HepG2 (cell line): Measurements from ENCODE around the gene CAPN8. TPM values are rescaled to one million over a fixed set of nuclear protein-coding genes. Genes with fewer than 3 reads are reported as not detected.
A peak's percentile ranks its signal among the peaks of the same experiment; 100 is the strongest.

Experiments used
- ATAC-seq: fragments of 200-7000 bp; cut with Tn5 transposase; 3 replicates; pipeline ENCODE4 v1.9.1; 2020; ENCODE audit warnings: mild to moderate bottlenecking, moderate library complexity
- BruUV-seq: library from RNA; stranded (reverse); fragments of 400-500 nt; replicated peaks from 2 replicates; lab custom pipeline; 2021; lab: Mats Ljungman, UMichigan
- CTCF ChIA-PET: fragments of 300-600 bp; formaldehyde crosslinking; extraction: SDS; loops from one replicate; lab custom pipeline; 2021; ENCODE audit warnings: low total read pairs, inconsistent platforms, low intra/inter-chr PET ratio; lab: Yijun Ruan, JAX
- POLR2A ChIA-PET: fragments of 350-600 bp; sonication (Branson Sonifier 250); formaldehyde crosslinking; loops from one replicate; lab custom pipeline; 2020; ENCODE audit warnings: antibody characterized with exemption, inconsistent platforms; lab: Yijun Ruan, JAX
- DNase-seq: peaks from one replicate; pipeline ENCODE4 v3.0.0-alpha.2; 2015; ENCODE audit warnings: low spot score
- FAIRE-seq: peaks from 3 replicates; lab custom pipeline; 2011; peaks lifted over from hg19 to GRCh38; lab: Jason Lieb, UNC
- H2AFZ ChIP-seq: one replicate; pipeline ENCODE4 v1.6.1; 2011; ENCODE audit warnings: low read length, inconsistent platforms
- H3K27ac ChIP-seq: fragments of 300-600 bp; 3 replicates; pipeline ENCODE4 v1.8.0; 2011; ENCODE audit warnings: mixed run types, mild to moderate bottlenecking, mixed read lengths, low read length, inconsistent platforms; ENCODE audit not compliant: insufficient read depth; ENCODE audit errors: extremely low read length
- H3K27me3 ChIP-seq, 2 experiments: fragments of 200-600 bp in 1 of 2; 2 replicates in 1 of 2; 3 replicates in 1 of 2; pipeline versions ENCODE4 v1.6.0 to v1.8.0; 2011; ENCODE audit warnings: low read length in 2 of 2, mild to moderate bottlenecking in 2 of 2, moderate library complexity in 2 of 2, inconsistent platforms in 1 of 2; ENCODE audit not compliant: insufficient read depth in 2 of 2, control insufficient read depth in 1 of 2
- H3K36me3 ChIP-seq, 2 experiments: fragments of 200-600 bp in 1 of 2; replicated peaks in 1 of 2; 2 replicates in 1 of 2; 3 replicates in 1 of 2; pipeline versions ENCODE4 v1.5.1 to v1.8.0; 2011; ENCODE audit warnings: low read length in 2 of 2, inconsistent platforms in 1 of 2; ENCODE audit not compliant: insufficient read depth in 2 of 2, control insufficient read depth in 1 of 2
- H3K4me1 ChIP-seq: 2 replicates; pipeline ENCODE4 v1.5.1; 2012; ENCODE audit warnings: low read length, inconsistent platforms; ENCODE audit not compliant: insufficient read depth
- H3K4me2 ChIP-seq: 2 replicates; pipeline ENCODE4 v1.6.0; 2011; ENCODE audit warnings: low read depth, low read length, inconsistent platforms
- H3K4me3 ChIP-seq, 3 experiments: fragments of 200-600 bp in 1 of 3; sonication (generic), shearing (Covaris generic) in 1 of 3; replicated peaks in 1 of 3; 2 replicates each; pipeline ENCODE4 v1.5.1; 2011 to 2016; ENCODE audit warnings: low read length in 3 of 3, inconsistent platforms in 2 of 3, low read depth in 2 of 3, mild to moderate bottlenecking in 2 of 3, control low read depth in 1 of 3, mixed read lengths in 1 of 3; ENCODE audit not compliant: insufficient read depth in 1 of 3
- H3K79me2 ChIP-seq: one replicate; pipeline ENCODE4 v1.6.1; 2011; ENCODE audit warnings: low read length, inconsistent platforms; ENCODE audit not compliant: insufficient read depth
- H3K9ac ChIP-seq: 2 replicates; pipeline ENCODE4 v1.6.0; 2011; ENCODE audit warnings: mild to moderate bottlenecking, low read depth, low read length, inconsistent platforms; ENCODE audit not compliant: insufficient read depth
- H3K9me3 ChIP-seq: 2 replicates; pipeline ENCODE4 v1.5.1; 2012; ENCODE audit warnings: mild to moderate bottlenecking, low read length
- H4K20me1 ChIP-seq: 2 replicates; pipeline ENCODE4 v1.6.0; 2011; ENCODE audit warnings: inconsistent platforms, mild to moderate bottlenecking, low read length, moderate library complexity; ENCODE audit not compliant: insufficient read depth
- ARID4A ChIP-seq: sonication (generic); formaldehyde crosslinking; IDR thresholded peaks from 2 replicates; pipeline ENCODE4 v1.5.0; 2020; ENCODE audit warnings: mild to moderate bottlenecking, missing genetic modification reagents, borderline replicate concordance
- CEBPB ChIP-seq: IDR thresholded peaks from 2 replicates; pipeline ENCODE4 v1.6.1; 2011; ENCODE audit warnings: low read depth, low read length, improper control_type of control experiment, borderline replicate concordance
- NFE2 ChIP-seq: sonication (generic); formaldehyde crosslinking; IDR thresholded peaks from 2 replicates; pipeline ENCODE4 v1.4.0; 2020; ENCODE audit warnings: missing genetic modification reagents
- TRAFD1 ChIP-seq: sonication (generic); formaldehyde crosslinking; IDR thresholded peaks from 2 replicates; pipeline ENCODE4 v1.5.1; 2020; ENCODE audit warnings: missing genetic modification reagents, mild to moderate bottlenecking, borderline replicate concordance
- U2AF2 ChIP-seq: fragments of 200-400 bp; formaldehyde crosslinking; IDR thresholded peaks from 2 replicates; pipeline ENCODE4 v1.6.1; 2017; ENCODE audit warnings: low read depth, mild to moderate bottlenecking, low read length
- ZBTB43 ChIP-seq: sonication (generic); formaldehyde crosslinking; conservative IDR thresholded peaks from 2 replicates; pipeline ENCODE4 v1.4.0; 2020; ENCODE audit warnings: missing genetic modification reagents
- ZNF550 ChIP-seq: sonication (generic); formaldehyde crosslinking; IDR thresholded peaks from 2 replicates; pipeline ENCODE4 v1.4.0; 2020; ENCODE audit warnings: mild to moderate bottlenecking, missing genetic modification reagents, borderline replicate concordance
- WGBS: methylation state at CpG from one replicate; pipeline ENCODE4 v1.1.6; 2017; ENCODE audit warnings: low lambda C conversion rate; 5-methylcytosine and 5-hydroxymethylcytosine counted together
- in situ Hi-C: cut with HindIII; loops from 2 replicates; pipeline ENCODE4 v1.10.0; 2017; ENCODE audit warnings: low pct_unique_long_range_greater_than_20kb; ENCODE audit not compliant: extremely low pct_ligation_motif_present
- intact Hi-C: fragments of 100-400 bp; cut with micrococcal nuclease; formaldehyde crosslinking; loops from one replicate; pipeline ENCODE4 v1.10.0; 2022; ENCODE audit not compliant: unreplicated experiment
- polyA plus RNA-seq, 8 experiments: library from polyadenylated mRNA; depleted of rRNA in 3 of 8; stranded (reverse) in 7 of 8; unstranded in 1 of 8; fragments of >200 nt; fragmentation: Illumina TruSeq in 4 of 8; extraction: Trizol in 4 of 8; gene quantifications; 2 replicates each; pipeline versions ENCODE4 v1.2.1 to v1.2.3, GENCODE V29; 2011 to 2016; ENCODE audit warnings: low read depth in 4 of 8, missing spikeins in 1 of 8, mixed read lengths in 1 of 8; ENCODE audit not compliant: insufficient read depth in 1 of 8
- total RNA-seq, 5 experiments: library from RNA; depleted of rRNA; stranded (reverse); fragments of >200 nt; fragmentation: Illumina TruSeq; extraction: Trizol; gene quantifications; 2 replicates each; pipeline ENCODE4 v1.2.3, GENCODE V29; 2016; ENCODE audit warnings: low read depth in 1 of 5
- TF ChIP-seq, protein P1 (sequence below): sonication (generic); formaldehyde crosslinking; conservative IDR thresholded peaks from 2 replicates; pipeline ENCODE4 v1.8.0; 2022; ENCODE audit warnings: mild to moderate bottlenecking, moderate library complexity, missing genetic modification reagents

Gene CAPN8
- total and polyA plus RNA-seq, 2 of the 13 experiments (the other 11 are each of a cell fraction or from before 2014, with no cell fraction given) = 0.20 to 0.25 TPM

GRCh38 chr1:223664106-223664505 lies 1.4 kb downstream of the CAPN8 start:
- H3K27ac ChIP-seq = no peak overlapping the region
- H3K27me3 ChIP-seq = peaks cover 0 to 10% of the 10 kb centered on the region in 2 experiments; a peak in 1 of 5 replicates
- H4K20me1 ChIP-seq = no peaks in the 10 kb centered on the region
- H3K79me2 ChIP-seq = no peaks in the 10 kb centered on the region
- no peak for ATAC-seq
- no peak for DNase-seq
- CTCF ChIA-PET = no interaction called here
- H3K4me1 ChIP-seq = peaks cover 9% of the 10 kb centered on the region
- H3K9me3 ChIP-seq = no peaks in the 10 kb centered on the region
- POLR2A ChIA-PET = interaction anchor here (0.6 kb wide), 1 partner anchor 42 kb away, joined by 3 read pairs; no protein-coding TSS in a partner anchor
- no TSS peak for BruUV-seq
- intact Hi-C loops = no loop called here
- H3K9ac ChIP-seq = no peak overlapping the region
- no peak overlapping the region for H3K4me2 ChIP-seq
- no peak overlapping the region for H2AFZ ChIP-seq
- no peaks in the 10 kb centered on the region for H3K36me3 ChIP-seq
- H3K4me3 ChIP-seq = no peak overlapping the region
- in situ Hi-C loops = no loop called here
- TF ChIP-seq CEBPB = peak; percentile 85
- TF ChIP-seq NFE2 (CRISPR knock-in tag) = no peak
- 45% methylated on average over 5 of the region's 5 CpGs for WGBS
- FAIRE-seq = no peak

DNA sequence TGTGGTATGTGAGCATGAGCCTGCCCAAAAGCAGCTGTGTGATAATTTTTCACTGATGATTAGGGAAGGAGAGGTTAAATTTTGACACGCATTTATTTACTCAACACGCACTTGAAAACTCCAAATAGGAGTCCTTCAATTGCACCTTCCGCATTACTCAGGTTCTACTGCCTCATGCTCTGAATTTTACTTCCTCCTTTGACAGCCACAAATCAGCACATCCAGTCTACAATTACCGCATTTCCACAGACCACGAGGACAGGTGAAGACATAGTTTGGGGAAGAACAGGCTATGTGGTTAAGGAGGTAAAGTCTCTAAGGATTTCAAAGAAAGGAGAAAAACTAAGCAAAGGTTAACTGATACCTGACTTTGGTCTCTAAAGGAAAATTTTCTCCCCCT lies 2.6 kb downstream of the CAPN8 start:
- no peak overlapping the region for H2AFZ ChIP-seq
- no peak overlapping the region for H3K27ac ChIP-seq
- no peaks in the 10 kb centered on the region for H3K9me3 ChIP-seq
- peaks cover 0 to 10% of the 10 kb centered on the region in 2 experiments; a peak in 1 of 5 replicates for H3K27me3 ChIP-seq
- H3K9ac ChIP-seq = no peak overlapping the region
- H3K79me2 ChIP-seq = no peaks in the 10 kb centered on the region
- no peaks in the 10 kb centered on the region for H4K20me1 ChIP-seq
- no peak overlapping the region for H3K4me2 ChIP-seq
- no peak for FAIRE-seq
- TF ChIP-seq TRAFD1 (CRISPR knock-in tag) = no peak
- no peak for TF ChIP-seq U2AF2
- TF ChIP-seq ZBTB43 (CRISPR knock-in tag) = no peak
- no peak for TF ChIP-seq ARID4A
- TF ChIP-seq, protein P1, sequence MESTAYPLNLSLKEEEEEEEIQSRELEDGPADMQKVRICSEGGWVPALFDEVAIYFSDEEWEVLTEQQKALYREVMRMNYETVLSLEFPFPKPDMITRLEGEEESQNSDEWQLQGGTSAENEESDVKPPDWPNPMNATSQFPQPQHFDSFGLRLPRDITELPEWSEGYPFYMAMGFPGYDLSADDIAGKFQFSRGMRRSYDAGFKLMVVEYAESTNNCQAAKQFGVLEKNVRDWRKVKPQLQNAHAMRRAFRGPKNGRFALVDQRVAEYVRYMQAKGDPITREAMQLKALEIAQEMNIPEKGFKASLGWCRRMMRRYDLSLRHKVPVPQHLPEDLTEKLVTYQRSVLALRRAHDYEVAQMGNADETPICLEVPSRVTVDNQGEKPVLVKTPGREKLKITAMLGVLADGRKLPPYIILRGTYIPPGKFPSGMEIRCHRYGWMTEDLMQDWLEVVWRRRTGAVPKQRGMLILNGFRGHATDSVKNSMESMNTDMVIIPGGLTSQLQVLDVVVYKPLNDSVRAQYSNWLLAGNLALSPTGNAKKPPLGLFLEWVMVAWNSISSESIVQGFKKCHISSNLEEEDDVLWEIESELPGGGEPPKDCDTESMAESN = no peak
- TF ChIP-seq ZNF550 (CRISPR knock-in tag) = no peak
- no peaks in the 10 kb centered on the region for H3K36me3 ChIP-seq
- BruUV-seq = no TSS peak
- in situ Hi-C loops = no loop called here
- POLR2A ChIA-PET = no interaction called here
- intact Hi-C loops = no loop called here
- no peak for DNase-seq
- CTCF ChIA-PET = no interaction called here
- 29% methylated on average over 5 of the region's 5 CpGs for WGBS
- H3K4me1 ChIP-seq = peaks cover 9% of the 10 kb centered on the region
- ATAC-seq = no peak
- H3K4me3 ChIP-seq = no peak overlapping the region
